HepG2 (cell line): Measurements from ENCODE around the gene CAPRIN2. TPM values are rescaled to one million over a fixed set of nuclear protein-coding genes. Genes with fewer than 3 reads are reported as not detected.

ENCODE experiments used
- CEBPB ChIP-seq: IDR thresholded peaks from 2 replicates; pipeline ENCODE4 v1.6.1; 2011; ENCODE audit warnings: low read depth, low read length, improper control_type of control experiment, borderline replicate concordance
- DNMT3B ChIP-seq: conservative IDR thresholded peaks from 2 replicates; pipeline ENCODE4 v1.6.1; 2016; ENCODE audit warnings: missing biosample characterization, control low read depth
- E2F2 ChIP-seq: sonication (generic); formaldehyde crosslinking; IDR thresholded peaks from 2 replicates; pipeline ENCODE4 v1.4.0; 2020; ENCODE audit warnings: missing genetic modification reagents, borderline replicate concordance
- GLI4 ChIP-seq: sonication (generic); formaldehyde crosslinking; IDR thresholded peaks from 2 replicates; pipeline ENCODE4 v1.5.1; 2020; ENCODE audit warnings: missing genetic modification reagents, mild to moderate bottlenecking, moderate library complexity, borderline replicate concordance
- JUN ChIP-seq: sonication (generic); formaldehyde crosslinking; IDR thresholded peaks from 2 replicates; pipeline ENCODE4 v1.4.0; 2020; ENCODE audit warnings: mild to moderate bottlenecking, missing genetic modification reagents
- LCORL ChIP-seq, 2 experiments: fragments of 450-650 bp in 1 of 2; sonication (generic) in 1 of 2; formaldehyde crosslinking in 1 of 2; IDR thresholded peaks; 2 replicates each; pipeline versions ENCODE4 v1.5.0 to v1.6.1; 2017 to 2020; ENCODE audit warnings: antibody characterized with exemption in 1 of 2, missing genetic modification reagents in 1 of 2
- NFIB ChIP-seq: sonication (generic); formaldehyde crosslinking; IDR thresholded peaks from 2 replicates; pipeline ENCODE4 v1.9.0; 2021; ENCODE audit warnings: missing genetic modification reagents, mild to moderate bottlenecking, borderline replicate concordance
- NFYB ChIP-seq: sonication (generic); formaldehyde crosslinking; IDR thresholded peaks from 2 replicates; pipeline ENCODE4 v1.4.0; 2020; ENCODE audit warnings: missing genetic modification reagents
- POGZ ChIP-seq: sonication (generic); formaldehyde crosslinking; IDR thresholded peaks from 2 replicates; pipeline ENCODE4 v1.4.0; 2020; ENCODE audit warnings: mild to moderate bottlenecking, missing genetic modification reagents
- SNRNP70 ChIP-seq: fragments of 200-400 bp; formaldehyde crosslinking; IDR thresholded peaks from 2 replicates; pipeline ENCODE4 v1.6.1; 2017; ENCODE audit warnings: mild to moderate bottlenecking, low read depth, low read length, moderate library complexity
- SP4 ChIP-seq: sonication (generic); formaldehyde crosslinking; IDR thresholded peaks from 2 replicates; pipeline ENCODE4 v1.8.1; 2023; ENCODE audit warnings: mild to moderate bottlenecking, missing genetic modification reagents
- U2AF2 ChIP-seq: fragments of 200-400 bp; formaldehyde crosslinking; IDR thresholded peaks from 2 replicates; pipeline ENCODE4 v1.6.1; 2017; ENCODE audit warnings: low read depth, mild to moderate bottlenecking, low read length
- ZNF264 ChIP-seq: sonication (generic); formaldehyde crosslinking; IDR thresholded peaks from 2 replicates; pipeline ENCODE4 v1.4.0; 2020; ENCODE audit warnings: missing genetic modification reagents
- ZNF547 ChIP-seq: sonication (generic); formaldehyde crosslinking; IDR thresholded peaks from 2 replicates; pipeline ENCODE4 v1.5.1; 2020; ENCODE audit warnings: mild to moderate bottlenecking, missing genetic modification reagents
- ZNF567 ChIP-seq: sonication (generic); formaldehyde crosslinking; IDR thresholded peaks from 2 replicates; pipeline ENCODE4 v1.8.1; 2023; ENCODE audit warnings: mild to moderate bottlenecking, missing genetic modification reagents, borderline replicate concordance
- ZNF7 ChIP-seq: IDR thresholded peaks from 2 replicates; pipeline ENCODE4 v1.6.1; 2016; ENCODE audit warnings: missing biosample characterization, missing genetic modification reagents
- ZNF761 ChIP-seq: sonication (generic); formaldehyde crosslinking; conservative IDR thresholded peaks from 2 replicates; pipeline ENCODE4 v1.4.0; 2020; ENCODE audit warnings: mild to moderate bottlenecking, missing genetic modification reagents
- polyA plus RNA-seq, 8 experiments: library from polyadenylated mRNA; depleted of rRNA in 3 of 8; stranded (reverse) in 7 of 8; unstranded in 1 of 8; fragments of >200 nt; fragmentation: Illumina TruSeq in 4 of 8; extraction: Trizol in 4 of 8; gene quantifications; 2 replicates each; pipeline versions ENCODE4 v1.2.1 to v1.2.3, GENCODE V29; 2011 to 2016; ENCODE audit warnings: low read depth in 4 of 8, missing spikeins in 1 of 8, mixed read lengths in 1 of 8; ENCODE audit not compliant: insufficient read depth in 1 of 8
- total RNA-seq, 5 experiments: library from RNA; depleted of rRNA; stranded (reverse); fragments of >200 nt; fragmentation: Illumina TruSeq; extraction: Trizol; gene quantifications; 2 replicates each; pipeline ENCODE4 v1.2.3, GENCODE V29; 2016; ENCODE audit warnings: low read depth in 1 of 5
- TF ChIP-seq, protein P1 (sequence below): sonication (generic); formaldehyde crosslinking; IDR thresholded peaks from 2 replicates; pipeline ENCODE4 v1.4.0; 2020; ENCODE audit warnings: missing genetic modification reagents
- TF ChIP-seq, protein P2 (sequence below): sonication (generic); formaldehyde crosslinking; IDR thresholded peaks from 2 replicates; pipeline ENCODE4 v1.8.1; 2023; ENCODE audit warnings: missing genetic modification reagents, mild to moderate bottlenecking, borderline replicate concordance
- TF ChIP-seq, protein P3 (sequence below): sonication (generic); formaldehyde crosslinking; IDR thresholded peaks from 2 replicates; pipeline ENCODE4 v1.5.1; 2020; ENCODE audit warnings: mild to moderate bottlenecking, missing genetic modification reagents
- TF ChIP-seq, protein P4 (sequence below): sonication (generic); formaldehyde crosslinking; IDR thresholded peaks from 2 replicates; pipeline ENCODE4 v1.5.0; 2020; ENCODE audit warnings: missing genetic modification reagents
- TF ChIP-seq, protein P5 (sequence below): IDR thresholded peaks from 2 replicates; pipeline ENCODE4 v1.6.1; 2018; ENCODE audit warnings: missing genetic modification reagents, mild to moderate bottlenecking, missing compliant biosample characterization

The CAPRIN2 gene
- total and polyA plus RNA-seq, 2 of the 13 experiments (the other 11 are each of a cell fraction or from before 2014, with no cell fraction given): 21.7 to 30.6 TPM

- TF ChIP-seq, protein P1, sequence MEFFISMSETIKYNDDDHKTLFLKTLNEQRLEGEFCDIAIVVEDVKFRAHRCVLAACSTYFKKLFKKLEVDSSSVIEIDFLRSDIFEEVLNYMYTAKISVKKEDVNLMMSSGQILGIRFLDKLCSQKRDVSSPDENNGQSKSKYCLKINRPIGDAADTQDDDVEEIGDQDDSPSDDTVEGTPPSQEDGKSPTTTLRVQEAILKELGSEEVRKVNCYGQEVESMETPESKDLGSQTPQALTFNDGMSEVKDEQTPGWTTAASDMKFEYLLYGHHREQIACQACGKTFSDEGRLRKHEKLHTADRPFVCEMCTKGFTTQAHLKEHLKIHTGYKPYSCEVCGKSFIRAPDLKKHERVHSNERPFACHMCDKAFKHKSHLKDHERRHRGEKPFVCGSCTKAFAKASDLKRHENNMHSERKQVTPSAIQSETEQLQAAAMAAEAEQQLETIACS (CRISPR knock-in tag): no peak
- TF ChIP-seq CEBPB (no peak), ZNF7 (CRISPR knock-in tag) (no peak), ZNF264 (peak; percentile 43; the same call in 1 of the 2 replicates), NFYB (CRISPR knock-in tag) (0 out of 2 replicates have a peak, but pooled peaks have one; percentile 26), SP4 (CRISPR knock-in tag) (peak; percentile 84), NFIB (CRISPR knock-in tag) (no peak), DNMT3B (no peak), ZNF567 (no peak), U2AF2 (0 out of 2 replicates have a peak, but pooled peaks have one; percentile 55), JUN (CRISPR knock-in tag) (no peak), ZNF547 (peak; percentile 71), ZNF761 (CRISPR knock-in tag) (no peak; the same call in 1 of the 2 replicates), LCORL (IDR thresholded peaks at IDR 0.05) (no peak), LCORL (CRISPR knock-in tag; IDR thresholded peaks at IDR 0.05) (peak; percentile 94), GLI4 (no peak), SNRNP70 (peak; percentile 76; the same call in 1 of the 2 replicates), POGZ (peak; percentile 98), E2F2 (CRISPR knock-in tag) (no peak)
- TF ChIP-seq, protein P2, sequence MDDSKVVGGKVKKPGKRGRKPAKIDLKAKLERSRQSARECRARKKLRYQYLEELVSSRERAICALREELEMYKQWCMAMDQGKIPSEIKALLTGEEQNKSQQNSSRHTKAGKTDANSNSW (CRISPR knock-in tag): no peak
- TF ChIP-seq, protein P3, sequence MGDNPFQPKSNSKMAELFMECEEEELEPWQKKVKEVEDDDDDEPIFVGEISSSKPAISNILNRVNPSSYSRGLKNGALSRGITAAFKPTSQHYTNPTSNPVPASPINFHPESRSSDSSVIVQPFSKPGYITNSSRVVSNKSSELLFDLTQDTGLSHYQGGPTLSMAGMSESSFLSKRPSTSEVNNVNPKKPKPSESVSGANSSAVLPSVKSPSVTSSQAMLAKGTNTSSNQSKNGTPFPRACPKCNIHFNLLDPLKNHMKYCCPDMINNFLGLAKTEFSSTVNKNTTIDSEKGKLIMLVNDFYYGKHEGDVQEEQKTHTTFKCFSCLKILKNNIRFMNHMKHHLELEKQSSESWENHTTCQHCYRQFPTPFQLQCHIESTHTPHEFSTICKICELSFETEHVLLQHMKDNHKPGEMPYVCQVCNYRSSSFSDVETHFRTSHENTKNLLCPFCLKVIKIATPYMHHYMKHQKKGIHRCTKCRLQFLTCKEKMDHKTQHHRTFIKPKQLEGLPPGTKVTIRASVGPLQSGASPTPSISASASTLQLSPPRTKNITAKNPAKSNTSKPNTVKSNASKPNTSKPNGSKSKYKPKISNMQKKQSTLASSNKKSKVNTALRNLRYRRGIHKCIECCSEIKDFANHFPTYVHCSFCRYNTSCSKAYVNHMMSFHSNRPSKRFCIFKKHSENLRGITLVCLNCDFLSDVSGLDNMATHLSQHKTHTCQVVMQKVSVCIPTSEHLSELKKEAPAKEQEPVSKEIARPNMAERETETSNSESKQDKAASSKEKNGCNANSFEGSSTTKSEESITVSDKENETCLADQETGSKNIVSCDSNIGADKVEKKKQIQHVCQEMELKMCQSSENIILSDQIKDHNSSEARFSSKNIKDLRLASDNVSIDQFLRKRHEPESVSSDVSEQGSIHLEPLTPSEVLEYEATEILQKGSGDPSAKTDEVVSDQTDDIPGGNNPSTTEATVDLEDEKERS (CRISPR knock-in tag): peak; percentile 67; the same call in 1 of the 2 replicates
- TF ChIP-seq, protein P4, sequence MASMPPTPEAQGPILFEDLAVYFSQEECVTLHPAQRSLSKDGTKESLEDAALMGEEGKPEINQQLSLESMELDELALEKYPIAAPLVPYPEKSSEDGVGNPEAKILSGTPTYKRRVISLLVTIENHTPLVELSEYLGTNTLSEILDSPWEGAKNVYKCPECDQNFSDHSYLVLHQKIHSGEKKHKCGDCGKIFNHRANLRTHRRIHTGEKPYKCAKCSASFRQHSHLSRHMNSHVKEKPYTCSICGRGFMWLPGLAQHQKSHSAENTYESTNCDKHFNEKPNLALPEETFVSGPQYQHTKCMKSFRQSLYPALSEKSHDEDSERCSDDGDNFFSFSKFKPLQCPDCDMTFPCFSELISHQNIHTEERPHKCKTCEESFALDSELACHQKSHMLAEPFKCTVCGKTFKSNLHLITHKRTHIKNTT: no peak
- TF ChIP-seq, protein P5, sequence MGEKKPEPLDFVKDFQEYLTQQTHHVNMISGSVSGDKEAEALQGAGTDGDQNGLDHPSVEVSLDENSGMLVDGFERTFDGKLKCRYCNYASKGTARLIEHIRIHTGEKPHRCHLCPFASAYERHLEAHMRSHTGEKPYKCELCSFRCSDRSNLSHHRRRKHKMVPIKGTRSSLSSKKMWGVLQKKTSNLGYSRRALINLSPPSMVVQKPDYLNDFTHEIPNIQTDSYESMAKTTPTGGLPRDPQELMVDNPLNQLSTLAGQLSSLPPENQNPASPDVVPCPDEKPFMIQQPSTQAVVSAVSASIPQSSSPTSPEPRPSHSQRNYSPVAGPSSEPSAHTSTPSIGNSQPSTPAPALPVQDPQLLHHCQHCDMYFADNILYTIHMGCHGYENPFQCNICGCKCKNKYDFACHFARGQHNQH: peak; percentile 87
Observed at GRCh38 chr12:30754750-30755394, at the start of gene CAPRIN2 (continued).
